ENCODE data around the gene TEX55. TPM values are rescaled to one million over a fixed set of nuclear protein-coding genes. Genes with fewer than 3 reads are reported as not detected.
"Not testable (repeated sequence)": the region's sequence is repeated elsewhere in the genome, so short reads cannot be mapped to it uniquely, and the experiment has no call there.

TEX55 gene
- total RNA-seq, 4 donors from 2014 or later: not detected

- no peaks in the 10 kb centered on the region for H3K27me3 ChIP-seq
- DNase-seq: no peak
- intact Hi-C loops (cut with DNase I): no loop called here
- peak overlapping the region in 3 of 4 donors; percentile 45 to 72 (median 66) for H3K27ac ChIP-seq
- H3K4me3 ChIP-seq: no peak overlapping the region
- H3K4me1 ChIP-seq: peaks cover 0 to 11% (median 0%) of the 10 kb centered on the region in 3 donors
- 36 to 40% methylated on average over 2 of the region's 2 CpGs for WGBS, 2 donors
- H3K36me3 ChIP-seq: no peaks in the 10 kb centered on the region
- TF ChIP-seq POLR2A (IDR thresholded peaks at IDR 0.05): no peak
- TF ChIP-seq, protein P1, sequence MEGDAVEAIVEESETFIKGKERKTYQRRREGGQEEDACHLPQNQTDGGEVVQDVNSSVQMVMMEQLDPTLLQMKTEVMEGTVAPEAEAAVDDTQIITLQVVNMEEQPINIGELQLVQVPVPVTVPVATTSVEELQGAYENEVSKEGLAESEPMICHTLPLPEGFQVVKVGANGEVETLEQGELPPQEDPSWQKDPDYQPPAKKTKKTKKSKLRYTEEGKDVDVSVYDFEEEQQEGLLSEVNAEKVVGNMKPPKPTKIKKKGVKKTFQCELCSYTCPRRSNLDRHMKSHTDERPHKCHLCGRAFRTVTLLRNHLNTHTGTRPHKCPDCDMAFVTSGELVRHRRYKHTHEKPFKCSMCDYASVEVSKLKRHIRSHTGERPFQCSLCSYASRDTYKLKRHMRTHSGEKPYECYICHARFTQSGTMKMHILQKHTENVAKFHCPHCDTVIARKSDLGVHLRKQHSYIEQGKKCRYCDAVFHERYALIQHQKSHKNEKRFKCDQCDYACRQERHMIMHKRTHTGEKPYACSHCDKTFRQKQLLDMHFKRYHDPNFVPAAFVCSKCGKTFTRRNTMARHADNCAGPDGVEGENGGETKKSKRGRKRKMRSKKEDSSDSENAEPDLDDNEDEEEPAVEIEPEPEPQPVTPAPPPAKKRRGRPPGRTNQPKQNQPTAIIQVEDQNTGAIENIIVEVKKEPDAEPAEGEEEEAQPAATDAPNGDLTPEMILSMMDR (IDR thresholded peaks at IDR 0.05): no peak
- no peaks in the 10 kb centered on the region for H3K9me3 ChIP-seq
Measured at GRCh38 chr3:119161240-119161639, 15.3 kb downstream of the TEX55 start.

DNA sequence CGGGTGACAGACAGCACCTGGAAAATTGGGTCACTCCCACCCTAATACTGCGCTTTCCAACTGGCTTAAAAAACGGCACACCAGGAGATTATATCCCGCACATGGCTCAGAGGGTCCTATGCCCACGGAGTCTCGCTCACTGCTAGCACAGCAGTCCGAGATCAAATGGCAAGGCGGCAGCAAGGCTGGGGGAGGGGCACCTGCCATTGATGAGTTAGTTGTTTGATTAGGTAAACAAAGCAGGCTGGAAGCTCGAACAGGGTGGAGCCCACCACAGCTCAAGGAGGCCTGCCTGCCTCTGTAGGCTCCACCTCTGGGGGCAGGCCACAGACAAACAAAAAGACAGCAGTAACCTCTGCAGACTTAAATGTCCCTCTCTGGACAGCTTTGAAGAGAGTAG is 18.8 kb downstream of the TEX55 start:
- H3K9me3 ChIP-seq; H3K27ac ChIP-seq; intact Hi-C loops (cut with DNase I); H3K27me3 ChIP-seq; H3K4me3 ChIP-seq; DNase-seq; H3K36me3 ChIP-seq: not testable (repeated sequence)
- 87 to 92% methylated on average over 6 to 9 of the region's 9 CpGs for WGBS, 2 donors
- peaks cover 0 to 10% (median 0%) of the 10 kb centered on the region in 3 donors for H3K4me1 ChIP-seq

DNA sequence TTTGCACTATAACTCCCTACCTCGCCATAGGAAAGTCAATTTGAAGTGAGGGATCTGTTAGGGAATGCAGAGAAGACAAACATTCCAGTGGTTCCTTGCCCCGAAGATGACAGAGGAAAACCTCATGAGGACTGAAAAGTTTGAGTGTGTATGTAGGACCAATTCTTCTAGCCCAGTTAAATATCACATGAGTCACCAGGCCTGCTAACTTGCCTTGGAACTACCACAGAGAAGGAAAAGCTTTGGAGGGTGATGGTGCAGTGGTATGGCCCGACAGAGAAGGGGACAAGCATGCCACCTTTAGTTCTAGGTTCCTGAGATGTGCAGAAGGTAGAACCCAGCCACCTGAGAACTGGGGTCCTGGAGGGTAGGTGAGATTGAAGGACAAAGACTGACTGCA is 24.9 kb downstream of the TEX55 start:
- H3K36me3 ChIP-seq: no peaks in the 10 kb centered on the region
- no peaks in the 10 kb centered on the region for H3K27me3 ChIP-seq
- no peak overlapping the region for H3K4me3 ChIP-seq
- H3K4me1 ChIP-seq: peaks cover 0 to 8% (median 0%) of the 10 kb centered on the region in 3 donors
- no peak for TF ChIP-seq POLR2A (IDR thresholded peaks at IDR 0.05)
- TF ChIP-seq, protein P1 (IDR thresholded peaks at IDR 0.05): no peak
- DNase-seq: no peak
- H3K9me3 ChIP-seq: no peaks in the 10 kb centered on the region
- H3K27ac ChIP-seq: no peak overlapping the region
- intact Hi-C loops (cut with DNase I): no loop called here
- 59 to 75% methylated on average over 3 of the region's 3 CpGs for WGBS, 2 donors

- peaks cover 0 to 18% (median 0%) of the 10 kb centered on the region in 3 donors for H3K4me1 ChIP-seq
- DNase-seq: no peak
- H3K4me3 ChIP-seq: no peak within 1 kb of the TSS
- intact Hi-C loops (cut with DNase I): no loop called here
- H3K36me3 ChIP-seq: no peaks in the 10 kb centered on the region
- no peaks in the 10 kb centered on the region for H3K27me3 ChIP-seq
- H3K9me3 ChIP-seq: no peaks in the 10 kb centered on the region
- TF ChIP-seq, protein P1 (IDR thresholded peaks at IDR 0.05): no peak
- no peak for TF ChIP-seq POLR2A (IDR thresholded peaks at IDR 0.05)
- no peak within 1 kb of the TSS for H3K27ac ChIP-seq
- WGBS, 2 donors: 54 to 58% methylated on average over 13 of the region's 13 CpGs
Measured at GRCh38 chr3:119173325-119173724, 27.4 kb downstream of the TEX55 start, which contains the start of gene UPK1B. Gene UPK1B (plus strand): TSS chr3:119173598. CDS start chr3:119186742, 13,144 bp downstream.

- no peak for DNase-seq
- H3K4me1 ChIP-seq: peaks cover 0 to 18% (median 0%) of the 10 kb centered on the region in 3 donors
- peak overlapping the region; percentile 55 to 84 (median 74) for H3K27ac ChIP-seq
- no peaks in the 10 kb centered on the region for H3K27me3 ChIP-seq
- intact Hi-C loops (cut with DNase I): no loop called here
- TF ChIP-seq, protein P1 (IDR thresholded peaks at IDR 0.05): no peak
- TF ChIP-seq POLR2A (IDR thresholded peaks at IDR 0.05): no peak
- H3K36me3 ChIP-seq: no peaks in the 10 kb centered on the region
- no peak overlapping the region for H3K4me3 ChIP-seq
- 47 to 53% methylated on average over 10 of the region's 10 CpGs for WGBS, 2 donors
- no peaks in the 10 kb centered on the region for H3K9me3 ChIP-seq
Measured at GRCh38 chr3:119175872-119176756, 30.1 kb downstream of the TEX55 start.

Measured in esophagus squamous epithelium (tissue), 5 donors.